Fibroblast of gingiva (primary cell): ENCODE measurements around the gene LMF2.

Experiments used
- DNase-seq: peaks from one replicate; pipeline ENCODE4 v3.0.0-alpha.2; 2011; ENCODE audit warnings: low read depth

LMF2 gene

GRCh38 chr22:50507421-50507990, at the start of gene LMF2:
Gene LMF2 (minus strand): TSS chr22:50507702. CDS start chr22:50507675, 27 bp downstream.
- no peak for DNase-seq

GRCh38 chr22:50556703-50557102, 49.2 kb upstream of the LMF2 start:
- DNase-seq = no peak

GRCh38 chr22:50553310-50553709, 45.8 kb upstream of the LMF2 start:
- no peak for DNase-seq

GRCh38 chr22:50551160-50551752, 43.8 kb upstream of the LMF2 start:
- DNase-seq = no peak

- no peak for DNase-seq
Measured at GRCh38 chr22:50550395-50550794, 42.9 kb upstream of the LMF2 start.

- DNase-seq = no peak
Measured at GRCh38 chr22:50548921-50549790, 41.7 kb upstream of the LMF2 start.

GRCh38 chr22:50548040-50548920, 40.8 kb upstream of the LMF2 start:
- no peak for DNase-seq

GRCh38 chr22:50547263-50547985, 39.9 kb upstream of the LMF2 start:
- DNase-seq = no peak

GRCh38 chr22:50546326-50547262, 39.1 kb upstream of the LMF2 start:
- DNase-seq = no peak

- DNase-seq = no peak
Measured at GRCh38 chr22:50545522-50546325, 38.2 kb upstream of the LMF2 start, which contains the start of gene KLHDC7B. Gene KLHDC7B (plus strand): TSS chr22:50545899. CDS start chr22:50546244, 345 bp downstream.

GRCh38 chr22:50544746-50545253, 37.3 kb upstream of the LMF2 start:
- no peak for DNase-seq

- peak; percentile 39 for DNase-seq
Measured at GRCh38 chr22:50544078-50544745, 36.7 kb upstream of the LMF2 start.

- peak; percentile 40 for DNase-seq
Measured at GRCh38 chr22:50542416-50542927, 35.0 kb upstream of the LMF2 start.

- DNase-seq = peak; percentile 98
Measured at GRCh38 chr22:50541667-50542026, 34.1 kb upstream of the LMF2 start.

- DNase-seq = no peak
Measured at GRCh38 chr22:50540381-50540780, 32.9 kb upstream of the LMF2 start.

- DNase-seq = no peak
Measured at GRCh38 chr22:50537765-50538164, 30.3 kb upstream of the LMF2 start.

- DNase-seq = no peak
Measured at GRCh38 chr22:50536226-50536625, 28.7 kb upstream of the LMF2 start.

- DNase-seq = no peak
Measured at GRCh38 chr22:50535113-50535512, 27.6 kb upstream of the LMF2 start.
